ENCODE data around the gene DENND6B.
"Not testable (repeated sequence)": the region's sequence is repeated elsewhere in the genome, so short reads cannot be mapped to it uniquely, and the experiment has no call there.

The DENND6B gene, protein sequence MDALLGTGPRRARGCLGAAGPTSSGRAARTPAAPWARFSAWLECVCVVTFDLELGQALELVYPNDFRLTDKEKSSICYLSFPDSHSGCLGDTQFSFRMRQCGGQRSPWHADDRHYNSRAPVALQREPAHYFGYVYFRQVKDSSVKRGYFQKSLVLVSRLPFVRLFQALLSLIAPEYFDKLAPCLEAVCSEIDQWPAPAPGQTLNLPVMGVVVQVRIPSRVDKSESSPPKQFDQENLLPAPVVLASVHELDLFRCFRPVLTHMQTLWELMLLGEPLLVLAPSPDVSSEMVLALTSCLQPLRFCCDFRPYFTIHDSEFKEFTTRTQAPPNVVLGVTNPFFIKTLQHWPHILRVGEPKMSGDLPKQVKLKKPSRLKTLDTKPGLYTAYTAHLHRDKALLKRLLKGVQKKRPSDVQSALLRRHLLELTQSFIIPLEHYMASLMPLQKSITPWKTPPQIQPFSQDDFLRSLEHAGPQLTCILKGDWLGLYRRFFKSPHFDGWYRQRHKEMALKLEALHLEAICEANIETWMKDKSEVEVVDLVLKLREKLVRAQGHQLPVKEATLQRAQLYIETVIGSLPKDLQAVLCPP

DNA sequence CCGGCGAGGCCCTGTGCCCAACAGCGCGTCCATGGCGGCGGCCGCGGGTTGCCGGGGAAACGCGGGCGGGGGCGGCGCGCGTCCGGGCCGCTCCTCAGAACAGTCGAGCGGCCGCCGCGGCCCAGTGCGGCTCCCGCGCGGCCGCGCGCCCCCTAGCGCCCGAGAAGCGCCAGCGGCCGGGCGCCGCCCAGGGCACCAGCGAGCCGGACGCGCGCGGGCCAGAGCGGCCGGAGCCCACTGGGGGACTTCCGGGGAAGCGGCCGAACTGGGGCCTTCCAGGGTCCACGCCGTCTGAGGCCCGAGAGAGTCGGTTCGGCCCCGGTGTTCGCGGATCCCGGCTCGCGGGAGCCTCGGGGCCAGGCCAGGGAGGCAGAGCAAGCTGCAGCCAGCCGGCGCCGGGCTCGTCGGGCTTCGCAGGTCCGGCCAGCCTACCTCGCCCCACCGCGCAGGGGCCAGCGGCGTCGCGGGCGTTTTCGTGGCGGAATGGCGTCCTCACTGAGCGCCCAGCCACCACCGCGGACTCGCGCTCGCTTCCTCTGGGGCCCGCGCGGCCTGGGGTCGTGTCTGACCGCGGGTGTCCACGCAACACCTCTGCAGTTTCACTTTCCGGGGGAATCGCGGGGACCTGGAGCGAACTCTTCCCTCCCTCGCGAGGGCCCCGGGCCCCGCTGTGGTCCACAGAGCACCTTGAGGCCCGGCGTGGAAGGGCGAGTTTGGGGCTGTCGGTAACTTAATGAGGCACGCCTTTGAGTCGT, at the start of gene DENND6B:
TSS of gene DENND6B (minus strand) at position 57 of the 755 bp plus-strand sequence. CDS start at position 33, 24 bp downstream.
- no peak for DNase-seq (ENCODE audit: low read depth, low spot score)

- DNase-seq (ENCODE audit: low read depth, low spot score): no peak
Observed at GRCh38 chr22:50376085-50376651, 49.4 kb upstream of the DENND6B start.

DNA sequence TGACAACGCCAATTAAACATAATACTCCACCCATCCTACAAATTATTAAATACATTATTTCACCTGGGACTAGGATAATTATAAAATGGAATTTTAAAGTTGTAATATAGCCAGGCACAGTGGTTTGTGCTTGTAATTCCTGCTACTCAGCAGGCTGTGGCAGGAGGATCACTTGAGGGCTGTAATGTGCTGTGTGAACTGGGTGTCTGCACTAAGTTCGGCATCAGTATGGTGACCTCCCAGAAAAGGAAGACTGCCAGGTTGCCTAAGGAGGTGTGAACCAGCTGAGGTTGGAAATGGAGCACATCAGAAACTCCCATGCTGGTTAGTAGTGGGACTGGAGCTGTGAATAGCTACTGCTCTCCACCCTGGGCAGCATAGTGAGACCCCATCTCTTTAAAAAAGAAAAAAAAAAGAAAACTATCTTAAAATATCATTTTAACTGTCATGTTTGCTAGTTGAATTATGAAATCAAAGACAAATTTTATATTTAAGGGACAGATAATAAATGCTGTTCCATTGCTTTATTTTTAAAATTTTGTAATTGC, 44.4 kb upstream of the DENND6B start:
- DNase-seq (ENCODE audit: low read depth, low spot score): no peak

- no peak for DNase-seq (ENCODE audit: low read depth, low spot score)
Observed at GRCh38 chr22:50367778-50368500, 41.1 kb upstream of the DENND6B start.

GRCh38 chr22:50363803-50364194, 37.0 kb upstream of the DENND6B start:
- not testable (repeated sequence) for DNase-seq (ENCODE audit: low read depth, low spot score)

DNA sequence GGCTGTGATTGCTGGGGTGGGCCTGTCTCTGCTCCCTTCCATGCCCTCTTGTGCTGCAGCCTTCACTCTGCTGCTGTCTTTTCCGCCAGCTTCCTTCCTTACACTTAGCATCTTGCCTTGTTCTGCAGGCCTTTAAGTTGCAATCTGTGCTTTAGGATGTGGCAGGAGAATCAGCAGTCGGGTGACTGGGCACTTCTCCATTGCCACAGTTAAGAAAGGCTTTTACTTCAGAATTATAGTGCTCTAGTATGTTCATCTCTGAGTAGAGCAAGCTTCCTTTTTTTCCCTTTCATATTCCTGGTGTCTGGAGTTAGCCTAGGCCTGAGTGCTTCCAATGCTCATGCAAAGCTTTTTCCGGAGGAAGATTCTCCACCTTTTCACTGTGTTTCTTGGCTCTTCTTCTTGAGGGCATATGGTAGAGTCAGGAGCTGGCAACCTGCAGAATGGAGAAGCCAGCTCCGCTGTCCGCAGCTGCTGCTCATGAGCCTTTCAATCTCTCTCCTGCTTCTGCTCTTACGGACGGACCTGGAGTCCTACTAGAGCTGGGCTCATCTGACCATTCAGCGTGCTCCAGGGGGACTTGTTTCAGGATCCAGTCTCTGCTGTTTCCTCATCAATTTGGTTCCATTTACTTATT, 36.5 kb upstream of the DENND6B start:
- no peak for DNase-seq (ENCODE audit: low read depth, low spot score)

DNA sequence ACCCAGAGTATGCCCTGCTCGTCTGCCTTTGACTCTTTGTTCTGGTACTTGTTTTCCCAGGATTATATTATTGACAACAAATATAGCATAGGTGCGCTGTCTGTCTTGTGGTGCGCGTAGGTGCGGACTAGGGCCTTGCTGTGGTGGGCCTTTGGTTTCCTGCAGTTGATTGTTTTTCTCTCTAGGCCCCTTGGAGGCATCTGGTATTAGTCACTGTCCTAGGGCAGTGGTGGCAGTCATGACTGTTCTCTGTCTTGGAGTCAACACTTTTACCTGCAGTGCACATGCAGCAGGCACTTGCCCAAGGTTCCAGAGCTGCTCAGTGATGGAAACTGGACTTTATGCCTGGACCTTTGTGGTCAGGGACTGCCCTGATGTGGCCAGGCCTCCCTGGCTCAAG, 34.9 kb upstream of the DENND6B start:
- DNase-seq (ENCODE audit: low read depth, low spot score): no peak

DNA sequence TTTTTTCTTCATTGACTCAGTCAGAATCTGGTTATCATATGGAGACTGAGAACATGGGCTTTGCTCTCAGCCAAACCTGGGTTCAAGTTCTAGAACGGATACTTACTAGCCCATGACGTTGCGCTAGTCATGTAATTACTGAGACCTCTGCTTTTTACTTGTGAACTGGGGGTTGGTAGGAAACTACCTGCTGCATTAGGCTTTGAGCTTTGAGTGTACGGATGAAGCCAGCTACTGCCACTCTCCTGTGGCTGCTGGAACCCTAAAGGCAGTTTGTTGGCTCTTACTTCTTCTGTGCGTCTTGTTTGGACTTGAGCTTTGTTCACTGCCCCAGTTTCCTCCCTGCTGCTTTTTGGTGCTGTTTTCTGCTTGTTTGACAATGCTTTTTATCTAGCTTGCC, 34.4 kb upstream of the DENND6B start:
- no peak for DNase-seq (ENCODE audit: low read depth, low spot score)

DNA sequence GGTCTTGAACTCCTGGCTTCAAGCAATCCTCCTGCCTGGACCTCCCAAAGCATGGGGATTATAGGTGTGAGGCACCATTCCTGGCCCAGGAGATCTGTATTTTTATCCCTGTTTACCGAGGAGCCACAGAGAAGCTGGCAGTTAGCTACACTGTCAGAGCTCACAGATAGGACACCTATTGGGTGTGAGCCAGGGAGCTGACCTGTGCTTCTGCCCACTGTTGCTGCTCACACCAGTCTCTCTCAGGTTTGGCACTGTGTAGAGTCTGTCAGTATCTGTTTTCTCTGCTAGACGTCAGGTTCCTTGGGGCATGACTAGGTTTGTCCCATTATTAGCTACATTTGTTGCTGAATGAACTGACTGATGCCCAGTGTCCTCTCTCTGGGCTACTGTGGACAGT, 33.8 kb upstream of the DENND6B start:
- no peak for DNase-seq (ENCODE audit: low read depth, low spot score)

GRCh38 chr22:50357756-50358155, 30.9 kb upstream of the DENND6B start:
- DNase-seq (ENCODE audit: low read depth, low spot score): no peak

DNA sequence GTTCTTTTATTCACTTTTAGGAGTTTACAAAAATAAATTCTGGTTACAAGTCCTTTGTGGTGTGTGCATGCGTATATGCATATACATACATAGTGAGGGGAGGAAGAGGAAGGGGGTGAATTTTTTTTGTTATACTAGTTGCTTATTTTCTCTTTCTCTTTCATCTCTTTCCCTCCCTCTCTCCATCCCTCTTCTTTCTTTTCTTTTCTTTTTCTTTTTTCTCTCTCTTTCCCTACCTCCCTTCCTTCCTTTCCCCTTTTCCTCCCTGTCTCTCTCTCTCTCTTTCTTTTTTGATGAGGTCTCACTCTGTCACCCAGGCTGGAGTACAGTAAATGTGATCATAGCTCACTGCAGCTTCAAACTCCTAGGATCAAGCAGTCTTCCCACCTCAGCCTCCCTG, 30.4 kb upstream of the DENND6B start:
- DNase-seq (ENCODE audit: low read depth, low spot score): no peak

DNA sequence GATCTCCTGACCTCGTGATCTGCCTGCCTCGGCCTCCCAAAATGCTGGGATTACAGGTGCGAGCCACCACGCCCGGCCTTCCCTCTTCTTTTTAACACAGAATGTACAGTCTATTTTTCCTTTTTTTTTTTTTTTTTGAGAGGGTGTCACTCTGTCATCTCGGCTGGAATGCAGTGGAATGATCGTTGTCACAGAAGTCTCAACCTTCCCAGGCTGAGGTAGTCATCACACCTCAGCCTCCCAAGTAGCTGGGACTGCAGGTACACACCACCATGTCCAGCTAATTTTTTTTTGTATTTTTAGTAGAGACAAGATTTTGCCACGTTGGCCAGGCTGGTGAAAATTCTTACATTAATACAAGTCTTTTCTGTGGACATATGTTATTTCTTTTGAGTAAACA, 29.4 kb upstream of the DENND6B start:
- DNase-seq (ENCODE audit: low read depth, low spot score): no peak

DNA sequence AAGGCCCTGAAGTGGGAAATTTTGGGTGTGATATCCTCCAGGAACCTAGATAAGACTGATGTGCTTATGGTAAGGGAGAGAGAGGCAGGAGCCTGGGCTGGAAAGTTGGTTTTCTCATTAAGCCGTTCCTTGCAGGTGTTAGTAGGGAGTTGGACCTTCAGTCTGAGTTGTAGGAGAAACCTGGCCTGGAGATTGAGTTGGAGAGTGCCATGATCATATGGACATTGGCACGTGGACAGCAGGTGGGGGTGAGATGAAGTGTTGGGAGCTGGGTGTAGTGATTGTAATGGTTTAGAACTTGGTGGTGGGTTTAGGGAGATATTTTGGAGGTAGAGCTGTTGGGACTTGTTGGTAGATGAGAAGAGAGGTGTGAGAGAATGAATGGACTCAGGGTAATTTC, 21.2 kb upstream of the DENND6B start:
- no peak for DNase-seq (ENCODE audit: low read depth, low spot score)

DNA sequence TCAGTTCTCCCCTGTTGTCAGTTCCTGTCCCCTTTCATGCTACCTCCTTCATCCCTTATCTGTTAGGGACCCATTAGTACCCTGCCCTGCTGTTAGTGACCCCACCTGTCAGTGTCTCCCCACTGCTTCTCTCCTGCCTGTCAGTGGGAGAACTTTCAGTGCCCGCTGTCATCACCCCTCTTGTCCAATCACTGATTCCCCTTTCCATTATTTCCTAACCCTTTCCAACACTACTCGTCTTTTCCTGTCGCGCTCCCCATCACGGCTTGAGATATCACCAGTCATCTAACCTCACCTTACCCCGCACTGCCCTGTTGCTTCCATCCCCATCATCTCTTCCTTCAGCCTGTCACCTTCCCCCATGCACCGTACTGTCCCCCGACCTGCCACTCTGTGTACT, 20.3 kb upstream of the DENND6B start:
- DNase-seq (ENCODE audit: low read depth, low spot score): no peak

DNA sequence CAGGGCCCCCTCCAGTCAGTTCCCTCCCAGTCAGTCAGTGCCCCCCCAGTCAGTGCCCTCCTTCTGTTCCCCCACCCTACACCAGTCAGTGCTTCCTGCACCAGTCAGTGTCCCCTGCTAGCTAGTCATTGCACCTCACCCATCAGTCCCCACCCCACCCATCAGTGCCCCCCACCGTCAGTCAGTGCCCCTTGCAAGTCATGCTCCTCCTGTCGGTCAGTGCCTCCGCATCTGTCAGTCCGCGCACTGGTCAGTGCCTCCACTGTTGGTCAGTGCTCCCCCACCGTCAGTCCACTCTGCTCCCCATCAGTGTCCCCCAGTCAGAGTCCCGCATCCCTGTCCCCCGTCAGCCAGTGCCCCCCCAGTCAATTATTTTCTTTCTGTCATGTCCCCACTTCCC, 19.7 kb upstream of the DENND6B start:
- no peak for DNase-seq (ENCODE audit: low read depth, low spot score)

GRCh38 chr22:50343541-50343935, 16.7 kb upstream of the DENND6B start:
- no peak for DNase-seq (ENCODE audit: low read depth, low spot score)

GRCh38 chr22:50342651-50343540, 16.1 kb upstream of the DENND6B start, which contains the start of gene PPP6R2:
Gene PPP6R2 (plus strand): TSS chr22:50343327. CDS start chr22:50393909, 50,582 bp downstream.
- no peak for DNase-seq (ENCODE audit: low read depth, low spot score)

DNA sequence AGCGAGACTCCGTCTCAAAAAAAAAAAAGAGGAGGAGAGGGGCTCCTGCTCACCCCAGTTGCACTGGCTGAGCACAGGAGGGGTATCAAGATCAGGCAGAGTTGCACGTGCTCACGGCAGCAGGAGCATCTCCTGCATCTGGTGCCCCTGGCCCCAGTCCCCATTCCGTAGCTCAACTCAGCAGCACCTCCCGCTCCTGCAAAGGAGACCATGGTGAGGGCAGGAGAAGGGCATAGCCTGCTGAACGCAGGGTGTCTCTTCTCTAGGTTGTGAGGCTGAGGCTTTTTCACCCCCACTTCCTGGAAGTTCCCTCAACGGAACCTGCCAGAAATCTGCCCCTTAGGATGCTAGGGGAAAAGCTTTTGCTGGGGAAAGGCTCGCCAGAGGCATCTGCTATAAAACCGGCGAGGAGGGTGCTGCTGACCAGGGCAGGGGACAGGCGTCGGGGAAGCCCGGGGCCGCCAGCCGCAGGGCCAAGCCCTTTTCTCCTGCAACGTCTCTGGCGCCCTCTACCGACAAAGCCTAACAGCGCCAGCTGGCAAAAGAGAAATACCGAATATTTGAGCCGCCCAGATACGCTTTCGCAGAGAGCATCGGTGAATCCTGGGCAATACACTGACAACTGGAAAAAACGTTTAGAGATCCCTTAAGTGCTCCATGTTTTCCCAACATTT, 15.3 kb upstream of the DENND6B start:
- DNase-seq (ENCODE audit: low read depth, low spot score): peak; percentile 41

Data from brain pericyte (primary cell).